Parathyroid adenoma (tissue), 2 donors: ENCODE measurements around the gene CIAPIN1.

Source experiments
- H2AFZ ChIP-seq: fragments of 300-600 bp; sonication (generic); one replicate; pipeline ENCODE4 v1.7.0; 2017; ENCODE audit warnings: antibody characterized with exemption, mild to moderate bottlenecking
- H3K27ac ChIP-seq: fragments of 300-600 bp; sonication (generic); one replicate; pipeline ENCODE4 v1.7.0; 2017
- H3K27me3 ChIP-seq: fragments of 300-600 bp; sonication (generic); one replicate; pipeline ENCODE4 v1.7.0; 2017; ENCODE audit warnings: low read length; ENCODE audit not compliant: control insufficient read depth, insufficient read depth
- H3K36me3 ChIP-seq: fragments of 300-600 bp; sonication (generic); one replicate; pipeline ENCODE4 v1.7.0; 2017; ENCODE audit warnings: low read length; ENCODE audit not compliant: control insufficient read depth, insufficient read depth
- H3K4me1 ChIP-seq: fragments of 300-600 bp; sonication (generic); one replicate; pipeline ENCODE4 v1.7.0; 2017; ENCODE audit warnings: control low read depth
- H3K4me2 ChIP-seq: fragments of 300-600 bp; sonication (generic); one replicate; pipeline ENCODE4 v1.7.0; 2017; ENCODE audit warnings: low read length
- H3K4me3 ChIP-seq: fragments of 300-600 bp; sonication (generic); one replicate; pipeline ENCODE4 v1.7.0; 2017; ENCODE audit warnings: low read depth, low read length
- H3K79me2 ChIP-seq: fragments of 300-600 bp; sonication (generic); one replicate; pipeline ENCODE4 v1.7.0; 2017; ENCODE audit warnings: control low read depth
- H3K9ac ChIP-seq: fragments of 300-600 bp; sonication (generic); one replicate; pipeline ENCODE4 v1.7.0; 2017; ENCODE audit warnings: mild to moderate bottlenecking
- H3K9me3 ChIP-seq: fragments of 300-600 bp; sonication (generic); one replicate; pipeline ENCODE4 v1.7.0; 2017; ENCODE audit warnings: low read length; ENCODE audit not compliant: control insufficient read depth
- TF ChIP-seq, protein P1 (sequence below): fragments of 300-600 bp; sonication (generic); IDR thresholded peaks from one replicate; pipeline ENCODE4 v1.7.0; 2017; ENCODE audit warnings: antibody characterized with exemption, mild to moderate bottlenecking
- donor health status: primary hyperparathyroidism.

Gene CIAPIN1

DNA sequence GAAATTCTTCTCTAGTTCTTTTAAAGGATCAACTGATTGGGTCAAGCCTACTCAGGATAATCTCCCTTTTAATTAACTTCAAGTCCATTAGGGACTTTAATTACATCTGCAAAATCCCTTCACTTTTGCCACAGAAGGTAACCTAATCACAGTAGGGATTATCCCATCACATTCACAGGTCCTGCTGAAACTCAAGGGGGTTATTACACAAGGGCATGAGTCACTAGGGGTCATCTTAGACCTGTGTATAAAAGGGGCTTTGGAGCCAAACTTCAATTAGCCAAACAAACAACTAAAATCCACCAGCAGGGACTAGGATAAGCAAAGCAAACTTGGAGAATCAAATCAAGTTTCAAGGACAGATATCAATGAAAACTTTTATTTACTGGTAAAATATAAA is 19.4 kb downstream of the CIAPIN1 start:
- Histone ChIP-seq H3K9ac (no peak overlapping the region), H3K27ac (no peak overlapping the region), H3K36me3 (no peaks in the 10 kb centered on the region), H3K4me1 (no peaks in the 10 kb centered on the region), H3K27me3 (no peaks in the 10 kb centered on the region), H2AFZ (no peak overlapping the region), H3K4me2 (no peak overlapping the region), H3K79me2 (no peaks in the 10 kb centered on the region), H3K4me3 (no peak overlapping the region), H3K9me3 (no peaks in the 10 kb centered on the region)
- TF ChIP-seq, protein P1, sequence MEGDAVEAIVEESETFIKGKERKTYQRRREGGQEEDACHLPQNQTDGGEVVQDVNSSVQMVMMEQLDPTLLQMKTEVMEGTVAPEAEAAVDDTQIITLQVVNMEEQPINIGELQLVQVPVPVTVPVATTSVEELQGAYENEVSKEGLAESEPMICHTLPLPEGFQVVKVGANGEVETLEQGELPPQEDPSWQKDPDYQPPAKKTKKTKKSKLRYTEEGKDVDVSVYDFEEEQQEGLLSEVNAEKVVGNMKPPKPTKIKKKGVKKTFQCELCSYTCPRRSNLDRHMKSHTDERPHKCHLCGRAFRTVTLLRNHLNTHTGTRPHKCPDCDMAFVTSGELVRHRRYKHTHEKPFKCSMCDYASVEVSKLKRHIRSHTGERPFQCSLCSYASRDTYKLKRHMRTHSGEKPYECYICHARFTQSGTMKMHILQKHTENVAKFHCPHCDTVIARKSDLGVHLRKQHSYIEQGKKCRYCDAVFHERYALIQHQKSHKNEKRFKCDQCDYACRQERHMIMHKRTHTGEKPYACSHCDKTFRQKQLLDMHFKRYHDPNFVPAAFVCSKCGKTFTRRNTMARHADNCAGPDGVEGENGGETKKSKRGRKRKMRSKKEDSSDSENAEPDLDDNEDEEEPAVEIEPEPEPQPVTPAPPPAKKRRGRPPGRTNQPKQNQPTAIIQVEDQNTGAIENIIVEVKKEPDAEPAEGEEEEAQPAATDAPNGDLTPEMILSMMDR: no peak

DNA sequence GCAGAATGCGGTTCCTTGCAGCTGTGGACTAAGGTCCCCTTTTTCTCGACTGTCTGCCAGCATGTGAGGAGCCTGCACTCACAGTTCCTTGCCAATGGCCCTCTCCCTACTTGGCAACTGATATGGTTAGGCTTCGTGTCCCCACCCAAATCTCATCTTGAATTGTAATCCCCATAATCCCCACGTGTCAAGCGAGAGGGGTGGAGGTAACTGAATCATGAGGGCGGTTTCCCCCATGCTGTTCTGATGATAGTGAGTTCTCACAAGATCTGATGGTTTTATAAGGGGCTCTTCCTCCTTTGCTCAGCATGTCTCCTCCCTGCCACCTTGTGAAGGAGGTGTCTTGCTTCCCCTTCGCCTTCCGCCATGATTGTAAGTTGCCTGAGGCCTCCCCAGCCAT is 19.9 kb downstream of the CIAPIN1 start:
- Histone ChIP-seq H3K27ac (no peak overlapping the region), H3K4me2 (no peak overlapping the region), H3K9me3 (no peaks in the 10 kb centered on the region), H3K4me1 (no peaks in the 10 kb centered on the region), H2AFZ (no peak overlapping the region), H3K4me3 (no peak overlapping the region), H3K36me3 (no peaks in the 10 kb centered on the region), H3K27me3 (no peaks in the 10 kb centered on the region), H3K79me2 (no peaks in the 10 kb centered on the region), H3K9ac (no peak overlapping the region)
- TF ChIP-seq, protein P1: no peak

DNA sequence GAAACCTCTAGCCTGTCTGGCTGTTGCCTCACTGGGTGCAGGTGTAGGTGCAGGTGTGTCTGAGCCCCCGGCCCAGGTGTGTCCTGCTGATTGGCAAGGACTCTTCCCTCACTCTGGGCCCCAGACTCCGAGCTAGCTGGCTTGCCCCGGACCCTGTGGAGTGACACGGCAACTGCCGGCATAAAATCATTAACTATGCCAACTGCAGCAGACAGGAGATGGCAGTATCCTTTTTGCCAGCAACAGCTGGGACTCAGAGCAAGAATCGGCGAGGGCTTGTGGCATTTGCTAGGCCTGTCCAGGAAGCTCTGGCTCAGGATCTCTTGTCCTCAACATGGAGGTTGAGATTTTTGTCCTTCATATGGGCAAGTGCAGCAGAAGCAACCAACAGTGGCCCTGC is 20.8 kb downstream of the CIAPIN1 start:
- no peaks in the 10 kb centered on the region for H3K79me2 ChIP-seq
- H3K4me2 ChIP-seq: no peak overlapping the region
- TF ChIP-seq, protein P1: no peak
- no peaks in the 10 kb centered on the region for H3K9me3 ChIP-seq
- H3K27me3 ChIP-seq: no peaks in the 10 kb centered on the region
- no peaks in the 10 kb centered on the region for H3K36me3 ChIP-seq
- no peak overlapping the region for H3K27ac ChIP-seq
- no peak overlapping the region for H2AFZ ChIP-seq
- no peaks in the 10 kb centered on the region for H3K4me1 ChIP-seq
- H3K9ac ChIP-seq: no peak overlapping the region
- H3K4me3 ChIP-seq: no peak overlapping the region

DNA sequence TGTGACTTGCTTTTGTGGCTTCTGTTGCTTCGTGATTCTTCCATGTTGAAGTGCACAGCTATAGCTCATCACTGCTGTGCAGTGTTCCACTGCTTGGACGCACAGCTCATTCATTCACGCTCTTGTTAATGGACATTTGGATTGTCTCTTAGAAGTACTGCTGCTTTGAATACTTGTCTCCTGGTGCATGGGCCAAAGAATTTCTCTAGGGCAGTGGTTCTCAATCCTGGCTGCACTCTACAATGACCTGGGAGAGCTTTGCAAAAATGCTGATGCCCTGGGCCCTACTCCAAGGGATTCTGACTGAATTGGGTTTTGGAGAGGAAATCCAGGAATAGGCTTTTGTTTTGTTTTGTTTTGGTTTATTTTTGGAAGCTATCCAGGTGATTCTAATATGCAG is 22.6 kb downstream of the CIAPIN1 start:
- no peaks in the 10 kb centered on the region for H3K27me3 ChIP-seq
- H3K36me3 ChIP-seq: no peaks in the 10 kb centered on the region
- no peak overlapping the region for H3K27ac ChIP-seq
- H3K9me3 ChIP-seq: no peaks in the 10 kb centered on the region
- H3K9ac ChIP-seq: no peak overlapping the region
- TF ChIP-seq, protein P1: no peak
- H2AFZ ChIP-seq: no peak overlapping the region
- H3K79me2 ChIP-seq: no peaks in the 10 kb centered on the region
- H3K4me1 ChIP-seq: no peaks in the 10 kb centered on the region
- H3K4me3 ChIP-seq: no peak overlapping the region
- H3K4me2 ChIP-seq: no peak overlapping the region

DNA sequence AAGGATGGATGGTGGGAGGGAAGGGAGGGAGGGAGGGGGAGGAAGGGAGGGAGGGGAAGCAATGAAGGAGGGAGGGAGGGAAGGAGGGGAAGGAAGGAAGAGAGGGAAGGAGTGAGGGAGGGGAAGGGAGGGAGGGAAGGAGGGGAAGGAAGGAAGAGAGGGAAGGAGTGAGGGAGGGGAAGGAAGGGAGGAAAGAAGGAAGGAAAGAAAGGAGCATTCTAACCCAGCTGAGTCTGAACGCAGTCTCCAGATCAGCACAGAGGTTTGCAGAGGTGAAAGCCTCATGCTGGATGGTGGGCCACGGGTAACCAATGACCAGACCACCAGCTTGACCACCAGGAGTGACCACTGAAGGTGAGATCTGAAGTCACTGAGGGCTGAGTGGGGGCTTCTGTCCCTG is 24.0 kb downstream of the CIAPIN1 start:
- H2AFZ ChIP-seq: no peak overlapping the region
- H3K27me3 ChIP-seq: no peaks in the 10 kb centered on the region
- no peak overlapping the region for H3K4me2 ChIP-seq
- no peaks in the 10 kb centered on the region for H3K36me3 ChIP-seq
- H3K9me3 ChIP-seq: no peaks in the 10 kb centered on the region
- H3K27ac ChIP-seq: no peak overlapping the region
- peaks cover 4% of the 10 kb centered on the region for H3K4me1 ChIP-seq
- H3K79me2 ChIP-seq: no peaks in the 10 kb centered on the region
- no peak overlapping the region for H3K4me3 ChIP-seq
- H3K9ac ChIP-seq: no peak overlapping the region
- TF ChIP-seq, protein P1: no peak
